Measurements from ENCODE around the gene MID2. TPM values are rescaled to one million over a fixed set of nuclear protein-coding genes. Genes with fewer than 3 reads are reported as not detected.
"Not testable (repeated sequence)": the region's sequence is repeated elsewhere in the genome, so short reads cannot be mapped to it uniquely, and the experiment has no call there.

MID2 gene
- total RNA-seq, 4 donors from 2014 or later, result 4.9 to 10.2 (median 8.1) TPM

DNA sequence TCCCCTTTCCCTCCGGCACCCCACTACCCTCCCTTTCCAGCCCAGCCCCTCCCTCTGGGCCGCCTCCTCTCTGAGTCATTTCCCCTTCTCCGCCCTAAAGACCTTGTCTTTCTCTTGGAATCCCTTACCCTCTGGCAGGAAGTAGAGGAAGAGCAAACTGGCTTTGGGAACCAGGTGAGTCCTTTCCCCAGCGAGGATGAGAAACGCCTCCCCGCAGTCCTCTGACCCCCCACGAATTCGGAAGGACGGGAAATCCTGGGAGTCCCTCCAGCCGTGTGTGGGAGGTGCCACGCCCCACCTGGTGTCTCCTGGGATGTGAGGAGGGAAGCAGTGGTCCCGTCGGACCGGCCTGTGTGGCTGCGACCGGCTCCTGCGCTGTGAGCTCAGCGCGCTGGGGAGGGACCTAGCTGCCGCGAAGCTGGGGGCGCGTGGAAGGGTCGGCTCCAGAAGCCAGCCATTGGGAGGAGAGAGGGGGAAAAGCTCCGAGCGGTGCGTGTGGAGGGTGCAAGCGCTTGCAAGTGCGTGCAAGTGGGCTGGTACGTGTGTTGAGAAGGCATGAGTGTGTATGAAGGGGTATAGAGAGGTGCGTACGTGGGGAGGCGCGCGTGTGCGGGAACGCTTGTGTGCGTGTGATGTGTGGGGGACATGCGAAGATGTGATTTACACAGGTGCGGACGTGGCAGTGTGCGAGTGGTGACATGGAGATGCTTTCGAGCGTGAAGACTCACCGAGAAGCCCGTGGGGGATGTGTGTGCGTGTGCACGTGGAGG is 110.2 kb downstream of the MID2 start:
- Histone ChIP-seq H3K36me3 (no peaks in the 10 kb centered on the region), H3K4me1 (no peaks in the 10 kb centered on the region), H3K27ac (no peak overlapping the region), H3K9me3 (no peaks in the 10 kb centered on the region), H3K4me3 (peak overlapping the region in 1 of 4 donors; percentile 22), H3K27me3 (no peaks in the 10 kb centered on the region)
- TF ChIP-seq POLR2A (IDR thresholded peaks at IDR 0.05), result no peak
- TF ChIP-seq, protein P1, sequence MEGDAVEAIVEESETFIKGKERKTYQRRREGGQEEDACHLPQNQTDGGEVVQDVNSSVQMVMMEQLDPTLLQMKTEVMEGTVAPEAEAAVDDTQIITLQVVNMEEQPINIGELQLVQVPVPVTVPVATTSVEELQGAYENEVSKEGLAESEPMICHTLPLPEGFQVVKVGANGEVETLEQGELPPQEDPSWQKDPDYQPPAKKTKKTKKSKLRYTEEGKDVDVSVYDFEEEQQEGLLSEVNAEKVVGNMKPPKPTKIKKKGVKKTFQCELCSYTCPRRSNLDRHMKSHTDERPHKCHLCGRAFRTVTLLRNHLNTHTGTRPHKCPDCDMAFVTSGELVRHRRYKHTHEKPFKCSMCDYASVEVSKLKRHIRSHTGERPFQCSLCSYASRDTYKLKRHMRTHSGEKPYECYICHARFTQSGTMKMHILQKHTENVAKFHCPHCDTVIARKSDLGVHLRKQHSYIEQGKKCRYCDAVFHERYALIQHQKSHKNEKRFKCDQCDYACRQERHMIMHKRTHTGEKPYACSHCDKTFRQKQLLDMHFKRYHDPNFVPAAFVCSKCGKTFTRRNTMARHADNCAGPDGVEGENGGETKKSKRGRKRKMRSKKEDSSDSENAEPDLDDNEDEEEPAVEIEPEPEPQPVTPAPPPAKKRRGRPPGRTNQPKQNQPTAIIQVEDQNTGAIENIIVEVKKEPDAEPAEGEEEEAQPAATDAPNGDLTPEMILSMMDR (IDR thresholded peaks at IDR 0.05), result no peak
- no peak for DNase-seq

DNA sequence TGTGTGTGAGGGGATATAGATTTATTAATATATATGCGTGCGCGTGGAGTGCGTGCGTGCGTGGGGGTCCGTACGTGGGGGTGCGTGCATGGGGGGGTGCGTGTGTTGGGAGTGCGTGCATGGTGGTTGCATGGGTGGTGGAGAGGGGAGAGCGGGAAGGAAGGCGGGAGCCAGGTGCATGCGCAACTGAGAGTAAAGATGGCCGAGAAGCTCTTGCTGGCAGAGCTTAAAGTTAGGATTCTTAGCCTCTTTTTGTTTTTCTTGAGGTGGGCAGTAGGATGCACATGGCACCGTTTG is 110.7 kb downstream of the MID2 start:
- no peaks in the 10 kb centered on the region for H3K9me3 ChIP-seq
- H3K27ac ChIP-seq, result no peak overlapping the region
- no peaks in the 10 kb centered on the region for H3K4me1 ChIP-seq
- H3K4me3 ChIP-seq, result no peak overlapping the region
- TF ChIP-seq, protein P1 (IDR thresholded peaks at IDR 0.05), result no peak
- no peak for TF ChIP-seq POLR2A (IDR thresholded peaks at IDR 0.05)
- DNase-seq, result no peak
- no peaks in the 10 kb centered on the region for H3K27me3 ChIP-seq
- no peaks in the 10 kb centered on the region for H3K36me3 ChIP-seq

DNA sequence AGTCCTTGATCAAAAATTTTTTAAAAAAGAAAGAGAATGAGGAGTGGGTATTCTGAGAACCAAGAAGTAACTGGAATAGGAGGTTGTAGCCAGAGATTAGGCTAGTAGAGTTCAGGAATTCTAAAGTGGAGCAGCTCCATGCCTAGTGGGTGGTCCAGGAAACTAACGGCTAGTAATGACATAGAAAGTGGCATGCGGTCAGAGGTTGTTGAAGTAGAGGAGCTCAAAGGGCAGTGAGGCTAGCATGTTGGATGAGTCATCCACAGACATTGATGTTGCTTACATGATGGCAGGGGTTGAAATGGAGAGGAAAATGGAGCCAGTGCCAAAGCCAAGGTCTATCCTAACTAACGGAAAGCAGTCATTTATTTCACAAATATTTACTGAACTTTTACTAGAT is 114.4 kb downstream of the MID2 start:
- no peak for TF ChIP-seq POLR2A (IDR thresholded peaks at IDR 0.05)
- TF ChIP-seq, protein P1 (IDR thresholded peaks at IDR 0.05), result no peak
- DNase-seq, result no peak
- Histone ChIP-seq H3K27ac (no peak overlapping the region), H3K36me3 (no peaks in the 10 kb centered on the region), H3K27me3 (no peaks in the 10 kb centered on the region), H3K4me1 (no peaks in the 10 kb centered on the region), H3K4me3 (no peak overlapping the region), H3K9me3 (no peaks in the 10 kb centered on the region)

DNA sequence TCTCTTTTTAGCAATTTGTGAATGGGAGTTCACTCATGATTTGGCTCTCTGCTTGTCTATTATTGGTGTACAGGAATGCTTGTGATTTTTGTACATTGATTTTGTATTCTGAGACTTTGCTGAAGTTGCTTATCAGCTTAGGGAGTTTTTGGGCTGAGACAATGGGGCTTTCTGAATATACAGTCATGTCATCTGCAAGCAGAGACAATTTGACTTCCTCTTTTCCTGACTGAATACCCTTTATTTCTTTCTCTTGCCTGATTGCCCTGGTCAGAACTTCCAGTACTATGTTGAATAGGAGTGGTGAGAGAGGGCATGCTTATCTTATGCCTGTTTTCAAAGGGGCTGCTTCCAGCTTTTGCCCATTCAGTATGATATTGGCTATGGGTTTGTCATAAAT is 129.7 kb downstream of the MID2 start:
- not testable (repeated sequence) for H3K27me3 ChIP-seq, H3K27ac ChIP-seq, H3K4me1 ChIP-seq, H3K9me3 ChIP-seq, DNase-seq, H3K36me3 ChIP-seq, H3K4me3 ChIP-seq

DNA sequence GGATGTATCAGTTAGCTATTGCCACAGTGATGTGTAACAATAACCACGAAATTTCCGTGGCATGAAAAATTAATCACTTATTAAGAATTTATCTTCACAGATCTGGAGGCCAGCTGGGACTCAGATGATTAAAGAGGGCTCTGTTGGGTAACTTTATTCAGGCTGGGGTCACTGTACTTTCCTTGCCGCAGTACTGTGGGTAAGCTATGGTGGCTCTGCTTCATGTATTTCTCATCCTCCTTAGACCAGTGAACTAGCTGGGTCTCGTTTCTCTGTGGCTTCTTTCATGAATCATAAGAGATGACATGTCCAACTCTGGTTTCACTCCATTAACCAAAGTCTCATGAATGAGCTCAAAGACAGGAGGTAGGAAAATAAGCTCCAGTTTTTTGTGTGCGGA is 143.0 kb downstream of the MID2 start:
- no peaks in the 10 kb centered on the region for H3K4me1 ChIP-seq
- no peaks in the 10 kb centered on the region for H3K9me3 ChIP-seq
- H3K27ac ChIP-seq, result no peak overlapping the region
- H3K36me3 ChIP-seq, result no peaks in the 10 kb centered on the region
- no peak for TF ChIP-seq POLR2A (IDR thresholded peaks at IDR 0.05)
- TF ChIP-seq, protein P1 (IDR thresholded peaks at IDR 0.05), result no peak
- no peak overlapping the region for H3K4me3 ChIP-seq
- no peak for DNase-seq
- no peaks in the 10 kb centered on the region for H3K27me3 ChIP-seq

DNA sequence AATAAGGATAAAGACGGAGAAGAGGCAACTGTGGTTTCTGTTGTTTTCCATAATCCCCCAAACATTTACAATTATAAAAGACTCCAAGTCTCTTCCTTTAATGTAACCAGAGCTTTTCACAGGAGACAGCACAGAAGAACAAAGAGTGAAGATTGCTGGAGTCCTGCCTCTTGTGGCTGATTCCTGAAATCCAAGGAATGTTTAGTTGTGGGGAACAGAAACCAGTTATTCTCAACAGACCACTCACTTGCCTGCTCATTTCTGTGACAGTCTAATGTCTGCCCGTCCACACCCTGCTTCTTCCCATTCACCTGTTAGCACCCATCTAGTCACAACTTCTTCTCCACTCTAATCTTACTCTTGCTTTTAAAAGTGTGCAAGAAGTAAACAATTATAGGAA is 144.4 kb downstream of the MID2 start:
- no peaks in the 10 kb centered on the region for H3K27me3 ChIP-seq
- DNase-seq, result no peak
- no peak overlapping the region for H3K4me3 ChIP-seq
- TF ChIP-seq POLR2A (IDR thresholded peaks at IDR 0.05), result no peak
- TF ChIP-seq, protein P1 (IDR thresholded peaks at IDR 0.05), result no peak
- H3K4me1 ChIP-seq, result no peaks in the 10 kb centered on the region
- H3K27ac ChIP-seq, result no peak overlapping the region
- H3K36me3 ChIP-seq, result no peaks in the 10 kb centered on the region
- H3K9me3 ChIP-seq, result no peaks in the 10 kb centered on the region

Measured in Peyer's patch (tissue), 4 donors.